ENCODE measurements around the gene NT5M.

NT5M gene

DNA sequence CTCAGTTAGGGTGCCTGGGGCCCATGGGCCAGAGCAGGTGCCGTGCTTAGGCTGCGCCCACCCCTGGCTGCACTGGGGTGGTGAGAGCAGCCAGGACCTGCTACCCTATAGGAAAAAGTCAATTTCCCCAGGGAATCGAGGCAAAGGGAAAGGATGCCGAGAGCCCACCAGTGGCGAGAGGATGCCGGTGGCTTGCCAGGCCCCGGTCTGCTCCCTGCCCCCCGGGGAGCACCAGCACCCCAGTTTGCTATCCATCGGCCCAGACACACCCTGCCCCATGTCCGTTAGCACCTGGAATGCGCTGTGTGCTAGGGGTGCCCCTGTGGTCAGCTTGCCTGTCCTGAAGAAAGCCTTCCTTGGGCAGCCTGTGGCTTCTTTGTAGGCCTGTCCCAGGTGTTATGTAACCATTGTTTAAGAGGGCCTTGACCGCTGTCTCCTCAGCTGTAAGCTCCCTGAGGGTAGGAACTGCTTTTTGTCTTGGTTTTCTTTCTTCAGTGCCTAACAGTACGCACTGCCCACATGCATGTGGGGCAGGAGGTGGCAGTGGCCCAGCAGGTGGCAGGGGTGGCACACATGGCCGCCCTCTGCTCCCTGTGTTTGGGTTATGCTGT, 40.8 kb downstream of the NT5M start:
- no peak for DNase-seq

GRCh38 chr17:17344507-17345293, 41.5 kb downstream of the NT5M start:
- no peak for DNase-seq

- no peak for DNase-seq
These were observed 42.1 kb downstream of the NT5M start for GRCh38 chr17:17345294-17345597.

DNA sequence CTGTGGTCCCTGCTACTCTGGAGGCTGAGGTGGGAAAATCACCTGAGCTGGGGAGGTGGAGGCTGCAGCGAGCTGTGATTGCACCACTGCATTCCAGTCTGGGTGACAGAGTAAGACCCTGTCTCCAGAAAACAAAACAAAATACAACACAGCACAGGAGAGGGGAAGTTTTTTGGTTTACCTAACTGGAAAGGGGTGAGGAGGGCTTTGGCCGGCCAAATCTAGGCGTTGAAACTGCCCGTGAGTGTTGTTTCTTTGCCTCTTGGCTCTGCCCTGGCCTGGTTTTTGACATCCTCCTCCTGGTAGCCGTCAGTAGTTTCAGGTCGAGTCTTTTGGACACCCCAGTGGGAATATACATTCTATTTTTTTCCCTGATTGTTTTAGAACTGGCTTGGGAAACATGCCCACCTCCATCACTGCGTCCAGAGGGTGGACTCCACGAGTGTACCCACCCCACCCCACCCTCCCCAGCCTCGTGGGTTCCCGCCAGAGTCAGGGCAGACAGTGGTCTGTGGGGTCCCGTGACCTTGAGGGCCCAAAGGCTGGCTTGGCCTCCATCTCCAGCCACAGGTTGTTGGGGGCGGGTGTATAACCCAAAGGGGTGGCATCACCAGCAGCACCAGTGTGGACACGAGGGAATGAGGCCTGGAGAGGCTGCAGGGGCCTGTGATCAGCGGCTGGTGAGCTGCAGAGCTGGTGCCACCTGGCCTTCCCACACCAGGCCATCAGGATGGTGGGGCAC, 42.7 kb downstream of the NT5M start:
- DNase-seq: no peak

DNA sequence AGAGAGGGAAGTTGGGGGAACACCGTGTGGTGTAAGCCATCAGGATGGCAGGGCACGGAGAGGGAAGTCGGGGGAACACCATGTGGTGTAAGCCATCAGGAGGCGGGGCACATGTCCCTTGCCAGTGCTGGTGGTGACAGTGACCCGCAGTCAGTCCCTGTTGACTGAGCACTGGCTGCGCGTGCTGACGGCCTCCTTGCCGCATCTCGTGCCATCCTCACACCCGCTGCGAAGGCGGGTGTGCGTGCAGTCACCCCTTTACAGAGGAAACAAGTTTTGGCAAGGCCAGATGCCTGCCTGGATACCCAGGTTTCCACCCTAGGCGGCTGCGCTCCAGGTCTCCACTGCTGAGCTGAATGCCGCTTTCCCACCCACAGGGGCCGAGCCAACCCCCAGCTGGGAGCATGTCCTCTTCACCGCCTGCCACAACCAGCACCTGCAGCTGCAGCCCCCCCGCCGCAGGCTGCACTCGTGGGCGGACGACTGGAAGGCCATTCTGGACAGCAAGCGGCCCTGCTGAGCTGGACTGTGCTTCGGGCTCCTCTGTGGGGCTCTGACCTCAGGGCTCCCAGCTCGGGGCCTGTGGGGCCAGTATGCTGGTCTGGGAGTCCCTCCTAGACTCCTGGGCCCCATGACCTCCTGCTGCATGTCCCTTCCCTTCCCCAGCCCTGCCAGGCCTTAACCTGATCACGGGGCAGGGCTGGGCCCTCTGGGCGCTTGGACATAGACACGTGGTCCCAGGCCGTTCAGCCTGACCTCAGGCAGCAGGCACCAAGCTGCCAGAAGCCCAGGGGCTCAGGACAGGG, 43.5 kb downstream of the NT5M start:
- DNase-seq: no peak

GRCh38 chr17:17347234-17347955, 44.2 kb downstream of the NT5M start:
- no peak for DNase-seq

GRCh38 chr17:17347956-17348871, 45.0 kb downstream of the NT5M start:
- no peak for DNase-seq

- DNase-seq: no peak
These were observed 45.9 kb downstream of the NT5M start for GRCh38 chr17:17348872-17349723.

DNA sequence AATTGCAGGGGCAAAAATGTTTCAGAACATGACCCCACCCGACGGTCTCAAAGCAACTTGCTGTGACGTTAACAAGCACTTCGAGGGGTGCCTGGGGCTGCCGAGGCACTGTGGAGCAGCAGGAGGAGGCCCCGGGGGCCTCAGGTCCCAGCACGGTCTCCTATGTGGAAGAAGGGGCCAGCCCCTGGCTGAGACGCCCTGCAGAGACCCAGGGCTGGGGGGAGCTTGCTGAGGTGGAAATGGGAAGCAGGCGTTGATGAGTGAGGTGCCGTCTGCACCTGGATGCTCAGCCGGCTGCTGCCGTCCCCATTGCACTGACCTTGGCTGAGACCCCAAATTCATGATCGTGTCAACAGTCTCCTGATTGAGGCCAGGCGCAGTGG, 46.5 kb downstream of the NT5M start:
- DNase-seq: no peak

GRCh38 chr17:17350491-17351355, 47.5 kb downstream of the NT5M start:
- DNase-seq: no peak

DNA sequence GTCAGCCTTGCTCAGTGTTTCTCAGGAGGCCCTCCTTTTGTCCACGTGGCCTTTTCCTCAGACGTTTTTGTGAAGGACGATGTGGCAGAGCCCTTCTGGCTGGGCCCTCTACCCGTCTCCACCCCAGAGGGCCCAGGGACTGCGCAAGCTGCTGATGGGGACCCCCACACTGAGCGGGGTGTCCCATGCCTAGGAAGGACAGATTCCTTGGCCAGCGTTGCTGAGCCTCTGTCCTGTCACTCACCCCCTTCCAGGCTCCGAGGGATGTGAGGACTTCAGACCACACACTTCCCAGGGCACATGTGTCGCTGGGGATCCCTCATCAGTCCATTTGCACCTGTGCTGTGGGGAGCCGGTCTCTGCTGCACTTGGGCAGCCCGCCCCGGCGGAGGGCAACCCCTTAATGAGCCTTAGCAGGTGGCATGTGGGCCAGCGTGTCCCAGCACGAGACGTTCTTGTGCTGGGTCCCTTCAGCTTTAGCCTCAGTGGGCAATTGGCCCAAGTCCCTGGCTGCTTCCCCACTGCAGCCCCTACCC, 48.3 kb downstream of the NT5M start:
- DNase-seq: no peak

DNA sequence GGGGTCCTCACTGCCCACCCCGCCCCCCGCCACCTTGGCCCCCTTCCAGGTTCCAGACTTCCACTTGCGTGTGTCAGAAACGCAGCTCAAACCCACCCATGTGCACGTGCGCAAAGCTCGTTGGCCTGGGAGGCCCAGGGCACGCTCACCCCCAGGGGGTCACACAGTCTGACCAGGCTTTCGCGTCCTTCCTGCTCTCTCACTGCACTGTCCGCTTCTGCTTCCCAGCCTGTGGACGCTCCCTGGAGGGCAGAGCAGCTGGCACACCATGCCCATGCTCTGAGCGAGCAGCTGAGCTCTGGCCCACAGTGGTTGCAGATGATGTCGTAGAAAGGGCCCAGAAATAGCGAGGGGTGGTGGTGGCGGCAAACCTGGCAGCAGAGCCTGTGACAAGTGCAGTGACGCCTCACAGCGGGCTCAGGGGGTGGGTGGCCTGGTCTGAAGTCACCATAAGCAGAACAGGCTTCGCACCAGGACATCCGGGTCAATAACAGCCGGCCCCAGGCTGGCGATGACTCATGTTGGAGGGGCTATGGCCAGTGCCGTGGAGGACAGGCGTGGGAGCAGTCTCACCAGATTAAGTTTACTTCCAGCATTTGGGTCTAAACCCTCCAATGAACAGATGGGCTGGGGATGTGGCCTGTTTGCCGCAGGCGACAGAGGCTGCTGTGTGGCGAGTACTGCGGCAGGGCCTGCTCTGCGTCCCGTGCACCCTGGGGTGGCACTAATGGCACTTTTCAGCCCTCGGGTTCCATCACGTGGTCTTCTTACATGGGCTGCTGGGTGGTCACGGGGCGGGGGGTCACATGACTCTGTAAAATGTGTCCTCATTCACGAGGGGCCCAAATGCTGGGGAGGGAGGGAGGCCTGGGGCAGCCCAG, 49.0 kb downstream of the NT5M start:
- no peak for DNase-seq

DNA sequence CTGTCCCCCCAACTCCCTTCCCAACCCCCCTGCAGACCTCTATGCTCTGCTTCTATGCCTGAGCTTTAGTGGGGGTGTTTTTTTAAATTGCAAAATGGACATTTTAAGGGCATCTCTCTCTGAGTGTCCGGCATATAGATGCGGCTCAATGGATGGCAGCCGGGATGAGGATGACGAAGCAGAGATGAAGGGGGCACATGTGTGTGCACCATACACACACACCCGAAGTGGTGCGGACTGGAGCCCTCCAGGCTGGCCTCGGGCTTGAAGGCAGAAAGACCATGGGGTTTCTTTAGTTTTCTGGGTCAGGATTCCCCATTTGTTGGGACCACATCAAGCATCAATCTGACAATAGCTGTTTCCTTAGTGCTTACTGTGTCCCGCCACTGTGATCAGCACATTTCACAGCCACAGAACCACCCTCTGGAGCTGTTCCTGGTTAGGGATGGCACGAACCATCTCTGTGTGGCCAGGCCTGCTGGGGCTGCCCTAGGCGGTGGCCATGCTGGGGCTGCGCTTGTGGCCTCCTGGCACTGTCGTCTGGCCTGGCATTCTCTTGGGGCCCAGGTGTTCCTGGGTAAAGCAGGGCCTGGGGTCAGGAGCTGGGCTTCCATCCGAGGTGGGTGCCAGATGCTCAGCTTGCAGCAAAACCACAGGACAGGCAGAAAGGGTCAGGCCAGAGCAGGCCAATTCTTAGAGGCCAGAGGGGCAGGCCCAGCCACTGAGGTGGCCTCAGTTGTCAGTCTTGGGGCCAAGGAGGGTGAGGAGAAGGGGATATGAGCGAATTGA, 49.9 kb downstream of the NT5M start:
- no peak for DNase-seq

- no peak for DNase-seq
These were observed 50.7 kb downstream of the NT5M start for GRCh38 chr17:17353625-17354484.

DNA sequence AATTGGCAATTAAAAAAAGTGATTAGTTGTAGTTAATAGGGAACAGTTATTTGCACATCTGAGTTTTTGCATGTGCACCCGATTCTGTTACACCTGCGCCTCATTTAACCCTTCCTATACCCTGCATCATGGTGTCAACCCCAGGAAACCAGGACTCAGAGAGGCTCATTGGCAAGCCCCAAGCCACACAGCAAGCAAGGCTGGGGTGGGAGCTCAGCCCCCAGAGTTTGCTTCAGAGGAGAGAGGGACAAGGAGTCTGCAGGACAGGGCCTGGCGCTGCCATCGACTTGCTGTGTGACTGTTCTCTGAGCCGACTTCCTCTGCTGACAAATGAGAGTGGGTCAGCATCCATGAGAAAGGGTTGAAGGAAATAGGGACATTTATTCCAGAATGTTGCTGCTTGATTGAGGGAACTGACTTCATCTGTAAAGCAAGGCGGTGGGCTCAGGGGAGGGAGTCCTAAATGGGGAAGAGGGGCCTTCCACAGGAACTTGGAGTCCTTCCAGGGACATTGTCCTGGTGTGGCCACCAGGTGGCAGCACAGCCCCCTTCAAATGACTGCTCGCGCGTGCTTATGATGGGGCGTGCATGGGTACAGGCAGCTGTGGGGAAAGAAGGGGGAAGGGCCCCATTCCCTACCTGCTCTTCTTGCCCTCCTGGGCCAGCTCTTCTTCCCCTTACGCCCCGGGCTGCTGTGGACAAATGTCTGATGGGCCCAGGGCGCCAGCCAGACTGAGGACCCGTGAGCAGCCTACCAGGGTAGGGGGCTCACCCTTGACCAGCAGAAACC, 51.6 kb downstream of the NT5M start:
- peak; percentile 14 for DNase-seq

DNA sequence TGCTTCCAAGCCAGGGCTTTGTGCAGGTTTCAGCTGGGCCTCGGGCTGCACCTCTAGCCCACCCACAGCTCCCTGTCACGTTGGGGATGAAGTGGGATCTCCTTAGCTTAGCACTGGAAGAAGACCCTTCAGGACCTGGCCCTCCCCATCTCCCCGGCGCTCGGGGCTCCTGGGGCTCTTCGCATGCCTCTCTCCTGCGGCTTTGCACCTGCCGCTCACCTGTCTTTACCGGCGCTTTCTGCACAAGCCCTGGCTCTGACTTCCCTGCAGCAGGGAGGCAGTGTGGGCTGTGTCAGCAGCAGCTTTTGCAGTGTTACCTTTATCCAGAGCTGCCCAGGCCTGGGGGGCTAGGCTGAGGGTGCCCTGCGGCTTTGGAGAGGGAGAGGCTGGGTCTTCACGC, 52.3 kb downstream of the NT5M start:
- no peak for DNase-seq
